K562 (cell line): ENCODE data around the gene TNFRSF13B. TPM values are rescaled to one million over a fixed set of nuclear protein-coding genes. Genes with fewer than 3 reads are reported as not detected.
A peak's percentile ranks its signal among the peaks of the same experiment; 100 is the strongest.

Experiments
- ARNT ChIP-seq, 2 experiments: fragments of 450-650 bp; IDR thresholded peaks; 2 replicates each; pipeline ENCODE4 v1.6.1; 2016; ENCODE audit warnings: mild to moderate bottlenecking in 1 of 2
- CBFB ChIP-seq: sonication (generic); formaldehyde crosslinking; IDR thresholded peaks from 2 replicates; pipeline ENCODE4 v1.4.0; 2020; ENCODE audit warnings: mild to moderate bottlenecking, missing genetic modification reagents
- E2F1 ChIP-seq: sonication (generic); formaldehyde crosslinking; IDR thresholded peaks from 2 replicates; pipeline ENCODE4 v1.8.1; 2023; ENCODE audit warnings: mild to moderate bottlenecking, missing genetic modification reagents, moderate library complexity
- E4F1 ChIP-seq: fragments of 250-450 bp; sonication (Bioruptor Pico); IDR thresholded peaks from 2 replicates; pipeline ENCODE4 v1.5.0; 2021; ENCODE audit warnings: mild to moderate bottlenecking, borderline replicate concordance
- GTF2E2 ChIP-seq: fragments of 200-800 bp; sonication (Bioruptor generic); IDR thresholded peaks from 2 replicates; pipeline ENCODE4 v1.6.1; 2016; ENCODE audit warnings: missing genetic modification characterization, missing compliant biosample characterization
- HDAC6 ChIP-seq: IDR thresholded peaks from 2 replicates; pipeline ENCODE4 v1.6.1; 2012; ENCODE audit warnings: low read depth, mild to moderate bottlenecking, control low read depth, inconsistent platforms, low read length, moderate library complexity
- ID3 ChIP-seq, 2 experiments: fragments of 250-450 bp in 1 of 2; fragments of 450-650 bp in 1 of 2; sonication (Bioruptor Pico) in 1 of 2; IDR thresholded peaks; 2 replicates each; pipeline versions ENCODE4 v1.6.1 to v1.8.0; 2016 to 2021; ENCODE audit warnings: mild to moderate bottlenecking in 2 of 2, moderate library complexity in 2 of 2, missing compliant biosample characterization in 1 of 2, missing genetic modification characterization in 1 of 2
- MYBL2 ChIP-seq, 2 experiments: fragments of 450-650 bp in 1 of 2; sonication (generic) in 1 of 2; formaldehyde crosslinking in 1 of 2; IDR thresholded peaks; 2 replicates each; pipeline versions ENCODE4 v1.6.1 to v1.8.1; 2017 to 2022; ENCODE audit warnings: borderline replicate concordance in 1 of 2, inconsistent platforms in 1 of 2, low read depth in 1 of 2, mild to moderate bottlenecking in 1 of 2, missing genetic modification reagents in 1 of 2, moderate library complexity in 1 of 2
- PKNOX1 ChIP-seq: fragments of 450-650 bp; IDR thresholded peaks from 2 replicates; pipeline ENCODE4 v1.6.1; 2016
- PTBP1 ChIP-seq: fragments of 200-400 bp; formaldehyde crosslinking; IDR thresholded peaks from 2 replicates; pipeline ENCODE4 v1.6.1; 2017; ENCODE audit warnings: low read depth, low read length
- SMAD3 ChIP-seq: fragments of 450-650 bp; formaldehyde crosslinking; conservative IDR thresholded peaks from 2 replicates; pipeline ENCODE4 v1.4.0; 2020; ENCODE audit warnings: mild to moderate bottlenecking
- SMARCB1 ChIP-seq: IDR thresholded peaks from 2 replicates; pipeline ENCODE4 v1.6.1; 2011; ENCODE audit warnings: improper control_type of control experiment, low read depth; ENCODE audit not compliant: insufficient read length
- SMARCC2 ChIP-seq: fragments of 450-650 bp; IDR thresholded peaks from 2 replicates; pipeline ENCODE4 v1.6.1; 2017; ENCODE audit warnings: antibody characterized with exemption, moderate library complexity, mild to moderate bottlenecking, low read depth
- TAF7 ChIP-seq: fragments of 450-650 bp; IDR thresholded peaks from 2 replicates; pipeline ENCODE4 v1.6.1; 2016; ENCODE audit warnings: missing genetic modification characterization, missing compliant biosample characterization
- WHSC1 ChIP-seq: IDR thresholded peaks from one replicate; pipeline ENCODE4 v1.6.1; 2012; ENCODE audit warnings: low read length, control low read depth, inconsistent platforms
- ZNF197 ChIP-seq: fragments of 200-800 bp; sonication (Bioruptor generic); IDR thresholded peaks from 2 replicates; pipeline ENCODE4 v1.6.1; 2016; ENCODE audit warnings: low read depth, missing genetic modification characterization, missing compliant biosample characterization
- ZNF280A ChIP-seq: fragments of 450-650 bp; IDR thresholded peaks from 2 replicates; pipeline ENCODE4 v1.6.1; 2018; ENCODE audit warnings: mild to moderate bottlenecking, low read depth; ENCODE audit not compliant: partially characterized antibody
- ZNF561 ChIP-seq: fragments of 450-650 bp; formaldehyde crosslinking; conservative IDR thresholded peaks from 2 replicates; pipeline ENCODE4 v1.4.0; 2020; ENCODE audit warnings: mild to moderate bottlenecking, moderate library complexity
- polyA plus RNA-seq, 8 experiments: library from polyadenylated mRNA; depleted of rRNA in 4 of 8; stranded (reverse) in 5 of 8; unstranded in 3 of 8; fragments of >200 nt; fragmentation: Nextera tagmentation in 2 of 8; fragmentation: Illumina TruSeq in 1 of 8; extraction: Ambion mirVana in 2 of 8; extraction: Trizol in 1 of 8; gene quantifications; 2 replicates each; pipeline versions ENCODE4 v1.2.1 to v1.2.3, GENCODE V29; 2011 to 2014; ENCODE audit warnings: inconsistent platforms in 1 of 8, missing spikeins in 1 of 8
- total RNA-seq, 7 experiments: library from RNA; depleted of rRNA in 6 of 7; stranded (reverse); fragments of >200 nt in 6 of 7; fragmentation: Illumina TruSeq in 2 of 7; extraction: Trizol in 2 of 7; gene quantifications; 2 replicates each; pipeline versions ENCODE4 v1.2.1 to v1.2.3, GENCODE V29; 2011 to 2021; ENCODE audit warnings: low replicate concordance in 1 of 7

Gene TNFRSF13B
- total and polyA plus RNA-seq, 9 of the 15 experiments (the other 6 are each of a cell fraction or from before 2014, with no cell fraction given) = not detected

- TF ChIP-seq MYBL2 (IDR thresholded peaks at IDR 0.05; ENCODE audit: low read depth) (no peak), MYBL2 (CRISPR knock-in tag; IDR thresholded peaks at IDR 0.05; ENCODE audit: borderline replicate concordance) (no peak), SMARCC2 (no peak), E2F1 (CRISPR knock-in tag) (no peak), ID3 (CRISPR knock-in tag; IDR thresholded peaks at IDR 0.05) (no peak), ID3 (tag; IDR thresholded peaks at IDR 0.05) (no peak), SMARCB1 (no peak), ZNF561 (no peak), HDAC6 (no peak), ARNT (IDR thresholded peaks at IDR 0.05) (no peak), PTBP1 (no peak), GTF2E2 (tag) (no peak), WHSC1 (no peak), CBFB (CRISPR knock-in tag) (no peak), ZNF280A (no peak), SMAD3 (CRISPR knock-in tag) (peak; percentile 59; the same call in 1 of the 2 replicates), TAF7 (tag) (no peak), ZNF197 (CRISPR knock-in tag) (no peak; the same call in 1 of the 2 replicates), E4F1 (no peak), PKNOX1 (no peak)
Measured at GRCh38 chr17:16922386-16923096, 49.4 kb downstream of the TNFRSF13B start (continued).
